C4-2B (cell line): ENCODE data around the gene KCNQ1.

Experiments
- H3K27ac ChIP-seq: fragments of 450-650 bp; 2 replicates; pipeline ENCODE4 v1.5.1; 2017
- CTCF ChIP-seq: fragments of 450-650 bp; conservative IDR thresholded peaks from 2 replicates; pipeline ENCODE4 v1.5.1; 2017; ENCODE audit warnings: mild to moderate bottlenecking
- ZFX ChIP-seq: fragments of 450-650 bp; IDR thresholded peaks from 2 replicates; pipeline ENCODE4 v1.6.1; 2017

The KCNQ1 gene

DNA sequence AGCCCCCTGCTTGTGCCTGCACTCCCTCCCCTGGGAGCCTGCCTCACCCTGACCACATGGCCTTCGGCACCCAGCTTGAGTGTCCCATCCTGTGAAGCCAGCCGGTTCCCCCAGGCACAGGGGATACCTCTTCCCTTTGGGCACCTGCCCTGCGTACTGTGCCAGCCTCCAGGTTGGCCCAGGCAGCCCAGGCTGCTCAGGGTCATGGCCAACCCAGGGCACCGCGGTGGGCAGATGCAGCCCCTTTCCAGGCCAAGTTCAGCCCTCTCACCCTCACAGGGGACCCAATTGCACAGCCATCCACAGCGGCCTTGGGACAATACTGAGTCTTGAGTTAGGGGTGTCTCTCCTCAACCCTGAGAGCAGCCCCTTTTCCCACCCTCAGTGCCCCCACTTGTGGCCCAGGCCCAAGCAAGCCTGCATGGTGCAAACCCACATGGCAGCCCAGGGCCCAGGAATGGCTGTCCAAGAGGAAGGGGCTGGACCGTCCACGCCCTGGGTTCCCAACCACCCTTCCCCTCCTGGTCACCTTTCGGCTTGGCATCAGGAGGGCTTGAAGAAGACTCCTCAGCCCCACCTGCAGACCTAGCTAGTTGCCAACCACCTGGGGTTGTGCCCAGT, 353.0 kb downstream of the KCNQ1 start:
- no peak overlapping the region for H3K27ac ChIP-seq
- TF ChIP-seq CTCF (no peak), ZFX (no peak)

DNA sequence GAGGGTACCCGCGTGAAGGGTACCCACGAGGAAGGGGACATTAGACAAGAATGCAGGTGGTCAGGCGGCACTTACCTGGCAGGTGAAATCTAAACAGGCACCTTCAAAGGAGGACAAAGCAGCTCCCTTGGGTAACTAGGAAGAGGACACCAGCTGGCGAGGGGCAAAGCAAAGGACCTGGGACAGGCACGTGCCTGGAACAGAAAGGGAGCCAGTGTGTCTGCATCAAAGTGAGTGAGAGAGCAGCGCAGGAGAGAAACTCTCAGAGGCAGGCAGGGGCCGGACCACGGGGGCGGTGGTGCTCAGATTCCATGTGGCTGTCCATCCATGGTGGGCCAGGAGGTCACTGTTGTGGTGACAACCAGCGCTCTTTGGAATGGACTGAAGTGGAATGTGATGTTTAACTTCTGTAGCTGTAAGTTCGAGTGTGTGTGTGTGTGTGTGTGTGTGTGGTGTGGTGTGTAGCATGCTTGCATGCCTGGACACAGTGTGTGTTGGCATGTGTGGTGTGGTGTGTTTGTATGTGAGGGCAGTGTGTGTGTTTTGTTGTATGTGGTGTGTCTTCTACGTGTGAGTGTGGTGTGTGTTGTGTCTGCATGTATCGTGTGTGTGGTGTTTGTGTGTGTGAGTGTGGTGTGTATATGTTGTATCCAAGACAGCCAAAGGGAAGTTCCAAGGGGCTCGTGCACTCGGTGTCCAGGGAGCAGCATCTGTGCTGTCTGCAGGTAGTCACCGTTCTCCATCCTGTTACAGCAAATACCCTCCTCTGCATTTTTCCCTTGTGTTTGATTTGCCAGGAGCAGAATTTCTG, 354.3 kb downstream of the KCNQ1 start:
- TF ChIP-seq ZFX = no peak
- no peak for TF ChIP-seq CTCF
- no peak overlapping the region for H3K27ac ChIP-seq

DNA sequence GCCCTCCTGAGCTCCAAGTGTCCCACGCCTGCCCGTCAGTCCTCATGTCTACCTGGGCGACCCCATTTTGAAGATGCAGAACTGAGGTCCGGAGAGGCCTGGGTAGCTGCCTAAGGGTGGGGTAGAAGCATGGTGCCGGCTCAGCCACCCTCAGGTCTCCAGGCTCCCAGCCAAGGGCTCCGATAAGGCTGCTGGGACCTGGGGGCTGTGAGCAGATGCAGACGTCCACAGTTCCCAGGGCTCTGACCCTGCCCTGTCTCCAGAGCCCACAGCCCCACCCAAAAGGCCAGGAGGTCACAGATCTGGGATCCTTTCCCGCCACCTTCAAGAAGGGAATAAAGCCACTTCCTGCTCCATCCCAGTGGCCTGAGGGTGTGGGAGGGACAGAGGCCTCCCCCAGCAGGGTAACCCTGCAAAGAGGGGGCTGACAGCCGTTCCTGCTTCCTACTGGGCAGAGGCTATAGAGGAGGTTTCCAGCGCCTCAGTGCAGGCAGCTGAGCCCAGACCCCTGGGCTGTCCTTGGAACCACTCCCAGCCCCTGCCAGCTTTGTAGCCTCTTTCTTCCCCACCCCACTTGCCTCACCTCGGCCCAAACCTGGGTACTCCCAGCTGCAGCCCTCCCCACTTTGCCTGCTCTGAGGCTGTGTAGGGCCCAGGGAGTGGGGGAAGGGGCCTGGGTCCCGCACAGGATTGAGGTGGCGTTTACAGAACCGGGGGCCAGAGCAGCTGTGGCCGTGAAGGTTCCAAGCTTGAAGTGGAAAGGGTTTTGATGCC, 355.3 kb downstream of the KCNQ1 start:
- H3K27ac ChIP-seq = no peak overlapping the region
- TF ChIP-seq ZFX (no peak), CTCF (no peak)

GRCh38 chr11:2800655-2801531, 356.1 kb downstream of the KCNQ1 start:
- H3K27ac ChIP-seq = no peak overlapping the region
- no peak for TF ChIP-seq ZFX
- TF ChIP-seq CTCF = no peak

- H3K27ac ChIP-seq = no peak overlapping the region
- TF ChIP-seq ZFX (no peak), CTCF (no peak)
Measured at GRCh38 chr11:2801711-2802388, 357.0 kb downstream of the KCNQ1 start.

GRCh38 chr11:2802389-2803185, 357.8 kb downstream of the KCNQ1 start:
- TF ChIP-seq CTCF (no peak), ZFX (no peak)
- H3K27ac ChIP-seq = no peak overlapping the region
